ENCODE data around the gene PDCD1LG2.

GRCh38 chr9:5532790-5533189 is 22.5 kb downstream of the PDCD1LG2 start:
- TF ChIP-seq CTCF (IDR thresholded peaks at IDR 0.05; ENCODE audit: low read depth, low read length, poor library complexity, severe bottlenecking) (no peak), EZH2phosphoT487 (IDR thresholded peaks at IDR 0.05; ENCODE audit: borderline replicate concordance, low read length) (no peak)
